Measurements from ENCODE around the gene MYO15B.
A peak's percentile ranks its signal among the peaks of the same experiment; 100 is the strongest.

MYO15B gene

GRCh38 chr17:75624021-75624420 lies 36.4 kb downstream of the MYO15B start:
- Histone ChIP-seq H3K36me3 (ENCODE audit: control insufficient read depth, low read depth, low read length) (no peaks in the 10 kb centered on the region), H3K9me3 (ENCODE audit: control insufficient read depth, low read depth, low read length) (no peaks in the 10 kb centered on the region), H3K4me1 (ENCODE audit: control insufficient read depth, low read depth, low read length) (no peaks in the 10 kb centered on the region), H3K9ac (ENCODE audit: low read length) (no peak overlapping the region), H3K4me3 (ENCODE audit: low read length) (no peak overlapping the region), H3K27me3 (ENCODE audit: control insufficient read depth, insufficient read depth, low read length) (no peaks in the 10 kb centered on the region), H3K27ac (ENCODE audit: low read length) (no peak overlapping the region)

GRCh38 chr17:75624714-75625345 lies 37.2 kb downstream of the MYO15B start:
- H3K27ac ChIP-seq (ENCODE audit: low read length), result no peak overlapping the region
- H3K9ac ChIP-seq (ENCODE audit: low read length), result no peak overlapping the region
- H3K4me1 ChIP-seq (ENCODE audit: control insufficient read depth, low read depth, low read length), result no peaks in the 10 kb centered on the region
- H3K9me3 ChIP-seq (ENCODE audit: control insufficient read depth, low read depth, low read length), result no peaks in the 10 kb centered on the region
- no peak overlapping the region for H3K4me3 ChIP-seq (ENCODE audit: low read length)
- no peaks in the 10 kb centered on the region for H3K36me3 ChIP-seq (ENCODE audit: control insufficient read depth, low read depth, low read length)
- no peaks in the 10 kb centered on the region for H3K27me3 ChIP-seq (ENCODE audit: control insufficient read depth, insufficient read depth, low read length)

GRCh38 chr17:75625813-75626486 lies 38.4 kb downstream of the MYO15B start:
- Histone ChIP-seq H3K27ac (ENCODE audit: low read length) (no peak overlapping the region), H3K9me3 (ENCODE audit: control insufficient read depth, low read depth, low read length) (no peaks in the 10 kb centered on the region), H3K4me1 (ENCODE audit: control insufficient read depth, low read depth, low read length) (no peaks in the 10 kb centered on the region), H3K36me3 (ENCODE audit: control insufficient read depth, low read depth, low read length) (no peaks in the 10 kb centered on the region), H3K27me3 (ENCODE audit: control insufficient read depth, insufficient read depth, low read length) (no peaks in the 10 kb centered on the region), H3K9ac (ENCODE audit: low read length) (no peak overlapping the region), H3K4me3 (ENCODE audit: low read length) (no peak overlapping the region)

- no peaks in the 10 kb centered on the region for H3K4me1 ChIP-seq (ENCODE audit: control insufficient read depth, low read depth, low read length)
Observed at GRCh38 chr17:75626496-75627038, 39.0 kb downstream of the MYO15B start.

GRCh38 chr17:75627094-75627493 lies 39.5 kb downstream of the MYO15B start:
- H3K36me3 ChIP-seq (ENCODE audit: control insufficient read depth, low read depth, low read length), result no peaks in the 10 kb centered on the region
- H3K27ac ChIP-seq (ENCODE audit: low read length), result no peak overlapping the region
- no peaks in the 10 kb centered on the region for H3K9me3 ChIP-seq (ENCODE audit: control insufficient read depth, low read depth, low read length)
- no peaks in the 10 kb centered on the region for H3K4me1 ChIP-seq (ENCODE audit: control insufficient read depth, low read depth, low read length)
- no peaks in the 10 kb centered on the region for H3K27me3 ChIP-seq (ENCODE audit: control insufficient read depth, insufficient read depth, low read length)
- H3K9ac ChIP-seq (ENCODE audit: low read length), result no peak overlapping the region
- no peak overlapping the region for H3K4me3 ChIP-seq (ENCODE audit: low read length)

More at GRCh38 chr17:75626496-75627038, 39.0 kb downstream of the MYO15B start:
- Histone ChIP-seq H3K36me3 (ENCODE audit: control insufficient read depth, low read depth, low read length) (no peaks in the 10 kb centered on the region), H3K27me3 (ENCODE audit: control insufficient read depth, insufficient read depth, low read length) (no peaks in the 10 kb centered on the region), H3K9ac (ENCODE audit: low read length) (no peak overlapping the region), H3K27ac (ENCODE audit: low read length) (no peak overlapping the region), H3K4me3 (ENCODE audit: low read length) (no peak overlapping the region), H3K9me3 (ENCODE audit: control insufficient read depth, low read depth, low read length) (no peaks in the 10 kb centered on the region)

GRCh38 chr17:75628425-75628824 lies 40.8 kb downstream of the MYO15B start:
- Histone ChIP-seq H3K9me3 (ENCODE audit: control insufficient read depth, low read depth, low read length) (no peaks in the 10 kb centered on the region), H3K9ac (ENCODE audit: low read length) (no peak overlapping the region), H3K4me1 (ENCODE audit: control insufficient read depth, low read depth, low read length) (peaks cover 4% of the 10 kb centered on the region), H3K27ac (ENCODE audit: low read length) (no peak overlapping the region), H3K27me3 (ENCODE audit: control insufficient read depth, insufficient read depth, low read length) (no peaks in the 10 kb centered on the region), H3K36me3 (ENCODE audit: control insufficient read depth, low read depth, low read length) (no peaks in the 10 kb centered on the region), H3K4me3 (ENCODE audit: low read length) (no peak overlapping the region)

- no peak overlapping the region for H3K9ac ChIP-seq (ENCODE audit: low read length)
- H3K4me1 ChIP-seq (ENCODE audit: control insufficient read depth, low read depth, low read length), result peaks cover 7% of the 10 kb centered on the region
- H3K9me3 ChIP-seq (ENCODE audit: control insufficient read depth, low read depth, low read length), result no peaks in the 10 kb centered on the region
- no peaks in the 10 kb centered on the region for H3K36me3 ChIP-seq (ENCODE audit: control insufficient read depth, low read depth, low read length)
- no peak overlapping the region for H3K4me3 ChIP-seq (ENCODE audit: low read length)
- no peak overlapping the region for H3K27ac ChIP-seq (ENCODE audit: low read length)
- no peaks in the 10 kb centered on the region for H3K27me3 ChIP-seq (ENCODE audit: control insufficient read depth, insufficient read depth, low read length)
Observed at GRCh38 chr17:75629157-75629556, 41.6 kb downstream of the MYO15B start.

- H3K9ac ChIP-seq (ENCODE audit: low read length), result no peak overlapping the region
- H3K27me3 ChIP-seq (ENCODE audit: control insufficient read depth, insufficient read depth, low read length), result no peaks in the 10 kb centered on the region
- no peaks in the 10 kb centered on the region for H3K9me3 ChIP-seq (ENCODE audit: control insufficient read depth, low read depth, low read length)
- H3K4me1 ChIP-seq (ENCODE audit: control insufficient read depth, low read depth, low read length), result peaks cover 7% of the 10 kb centered on the region
- H3K4me3 ChIP-seq (ENCODE audit: low read length), result no peak overlapping the region
- no peak overlapping the region for H3K27ac ChIP-seq (ENCODE audit: low read length)
- no peaks in the 10 kb centered on the region for H3K36me3 ChIP-seq (ENCODE audit: control insufficient read depth, low read depth, low read length)
Observed at GRCh38 chr17:75630071-75630917, 42.7 kb downstream of the MYO15B start.

- Histone ChIP-seq H3K9ac (ENCODE audit: low read length) (no peak overlapping the region), H3K27ac (ENCODE audit: low read length) (no peak overlapping the region), H3K4me3 (ENCODE audit: low read length) (no peak overlapping the region), H3K36me3 (ENCODE audit: control insufficient read depth, low read depth, low read length) (no peaks in the 10 kb centered on the region), H3K4me1 (ENCODE audit: control insufficient read depth, low read depth, low read length) (peaks cover 7% of the 10 kb centered on the region), H3K9me3 (ENCODE audit: control insufficient read depth, low read depth, low read length) (no peaks in the 10 kb centered on the region), H3K27me3 (ENCODE audit: control insufficient read depth, insufficient read depth, low read length) (no peaks in the 10 kb centered on the region)
Observed at GRCh38 chr17:75631353-75631752, 43.8 kb downstream of the MYO15B start.

- no peak overlapping the region for H3K9ac ChIP-seq (ENCODE audit: low read length)
- no peaks in the 10 kb centered on the region for H3K27me3 ChIP-seq (ENCODE audit: control insufficient read depth, insufficient read depth, low read length)
- no peak overlapping the region for H3K4me3 ChIP-seq (ENCODE audit: low read length)
- H3K27ac ChIP-seq (ENCODE audit: low read length), result no peak overlapping the region
- peaks cover 7% of the 10 kb centered on the region for H3K4me1 ChIP-seq (ENCODE audit: control insufficient read depth, low read depth, low read length)
- no peaks in the 10 kb centered on the region for H3K9me3 ChIP-seq (ENCODE audit: control insufficient read depth, low read depth, low read length)
- no peaks in the 10 kb centered on the region for H3K36me3 ChIP-seq (ENCODE audit: control insufficient read depth, low read depth, low read length)
Observed at GRCh38 chr17:75632428-75632827, 44.8 kb downstream of the MYO15B start.

GRCh38 chr17:75632863-75633485 lies 45.4 kb downstream of the MYO15B start, which contains the start of gene SMIM5:
Gene SMIM5, plus strand, starts transcription at chr17:75633434. Its CDS starts 6,768 bp downstream, at chr17:75640202.
- Histone ChIP-seq H3K9me3 (ENCODE audit: control insufficient read depth, low read depth, low read length) (no peaks in the 10 kb centered on the region), H3K27me3 (ENCODE audit: control insufficient read depth, insufficient read depth, low read length) (no peaks in the 10 kb centered on the region), H3K9ac (ENCODE audit: low read length) (no peak within 1 kb of the TSS), H3K27ac (ENCODE audit: low read length) (no peak within 1 kb of the TSS), H3K36me3 (ENCODE audit: control insufficient read depth, low read depth, low read length) (no peaks in the 10 kb centered on the region), H3K4me3 (ENCODE audit: low read length) (peak within 1 kb of the TSS; percentile 10), H3K4me1 (ENCODE audit: control insufficient read depth, low read depth, low read length) (peaks cover 7% of the 10 kb centered on the region)
